IMR-90 (cell line): ENCODE results near the gene TPM2. TPM values are rescaled to one million over a fixed set of nuclear protein-coding genes. Genes with fewer than 3 reads are reported as not detected.

Experiments used
- ATAC-seq: fragments of 200-7000 bp; cut with Tn5 transposase; 2 replicates; pipeline ENCODE4 v1.9.1; 2020; ENCODE audit warnings: low read depth, mild to moderate bottlenecking, moderate library complexity
- BruUV-seq: library from RNA; stranded (reverse); fragments of 400-500 nt; replicated peaks from 2 replicates; lab custom pipeline; 2021; lab: Mats Ljungman, UMichigan
- CTCF ChIA-PET: fragments of 300-600 bp; formaldehyde crosslinking; extraction: SDS; loops from one replicate; lab custom pipeline; 2021; ENCODE audit warnings: antibody characterized with exemption; lab: Yijun Ruan, JAX
- POLR2A ChIA-PET: fragments of 300-600 bp; sonication (Branson Sonifier 250); formaldehyde crosslinking; loops from one replicate; lab custom pipeline; 2022; ENCODE audit warnings: antibody characterized with exemption; ENCODE audit not compliant: unreplicated experiment; lab: Charles Lee
- DNase-seq: peaks from one replicate; pipeline ENCODE4 v3.0.0; 2013
- H2AFZ ChIP-seq: replicated peaks from 2 replicates; pipeline ENCODE3; 2013; ENCODE audit warnings: low read length, mild to moderate bottlenecking; ENCODE audit not compliant: poor library complexity
- H2AK5ac ChIP-seq: 2 replicates; pipeline ENCODE4 v1.6.1; 2013; ENCODE audit warnings: low read depth, low read length, inconsistent platforms
- H2AK9ac ChIP-seq: replicated peaks from 2 replicates; pipeline ENCODE3; 2013; ENCODE audit warnings: mild to moderate bottlenecking, low read depth, low read length, moderate library complexity; ENCODE audit not compliant: poor library complexity
- H2BK120ac ChIP-seq: 2 replicates; pipeline ENCODE4 v1.6.1; 2013; ENCODE audit warnings: low read depth, low read length, inconsistent platforms
- H2BK15ac ChIP-seq: 3 replicates; pipeline ENCODE4 v1.6.1; 2013; ENCODE audit warnings: low read depth, low read length, inconsistent platforms
- H2BK20ac ChIP-seq: 2 replicates; pipeline ENCODE4 v1.6.1; 2013; ENCODE audit warnings: low read depth, mild to moderate bottlenecking, inconsistent platforms, low read length, moderate library complexity
- H2BK5ac ChIP-seq: 2 replicates; pipeline ENCODE4 v1.6.1; 2013; ENCODE audit warnings: mild to moderate bottlenecking, low read depth, low read length, inconsistent platforms; ENCODE audit not compliant: poor library complexity, severe bottlenecking
- H3K14ac ChIP-seq: replicated peaks from 2 replicates; pipeline ENCODE4 v1.6.1; 2013; ENCODE audit warnings: low read depth, low read length, inconsistent platforms
- H3K18ac ChIP-seq: 2 replicates; pipeline ENCODE4 v1.6.1; 2013; ENCODE audit warnings: low read depth, low read length, control low read depth
- H3K23ac ChIP-seq: 2 replicates; pipeline ENCODE4 v1.6.1; 2013; ENCODE audit warnings: low read depth, low read length, inconsistent platforms
- H3K27ac ChIP-seq: 2 replicates; pipeline ENCODE4 v1.5.1; 2013; ENCODE audit warnings: mild to moderate bottlenecking, control low read depth, low read length; ENCODE audit not compliant: insufficient read depth
- H3K27me3 ChIP-seq: 2 replicates; pipeline ENCODE4 v1.6.1; 2013; ENCODE audit warnings: low read length; ENCODE audit not compliant: control insufficient read depth, insufficient read depth
- H3K36me3 ChIP-seq: 2 replicates; pipeline ENCODE4 v1.6.1; 2013; ENCODE audit warnings: low read length, mixed read lengths; ENCODE audit not compliant: control insufficient read depth, insufficient read depth
- H3K4ac ChIP-seq: 2 replicates; pipeline ENCODE4 v1.6.1; 2013; ENCODE audit warnings: low read depth, low read length, inconsistent platforms
- H3K4me1 ChIP-seq: 2 replicates; pipeline ENCODE4 v1.6.1; 2013; ENCODE audit warnings: low read length, mixed read lengths; ENCODE audit not compliant: control insufficient read depth, insufficient read depth
- H3K4me2 ChIP-seq: 2 replicates; pipeline ENCODE4 v1.6.1; 2013; ENCODE audit warnings: low read depth, mild to moderate bottlenecking, control low read depth, low read length, moderate library complexity
- H3K4me3 ChIP-seq: 2 replicates; pipeline ENCODE4 v1.5.1; 2013; ENCODE audit warnings: low read depth, mild to moderate bottlenecking, control low read depth, low read length, moderate library complexity; ENCODE audit not compliant: insufficient read depth
- H3K56ac ChIP-seq: 2 replicates; pipeline ENCODE4 v1.6.1; 2013; ENCODE audit warnings: low read length, inconsistent platforms; ENCODE audit not compliant: insufficient read depth; ENCODE audit errors: extremely low read depth
- H3K79me1 ChIP-seq, 2 experiments: 2 replicates each; pipeline ENCODE4 v1.6.1; 2013; ENCODE audit warnings: low read length in 2 of 2, inconsistent platforms in 1 of 2, low read depth in 1 of 2
- H3K9ac ChIP-seq: 2 replicates; pipeline ENCODE4 v1.6.1; 2013; ENCODE audit warnings: low read depth, low read length, control low read depth
- H3K9me1 ChIP-seq: 2 replicates; pipeline ENCODE4 v1.6.1; 2013; ENCODE audit warnings: low read length, inconsistent platforms; ENCODE audit not compliant: insufficient read depth
- H3K9me3 ChIP-seq: 2 replicates; pipeline ENCODE4 v1.6.1; 2013; ENCODE audit warnings: low read length; ENCODE audit not compliant: control insufficient read depth, insufficient read depth
- H4K20me1 ChIP-seq: 2 replicates; pipeline ENCODE4 v1.6.1; 2013; ENCODE audit warnings: low read length, inconsistent platforms; ENCODE audit not compliant: insufficient read depth
- H4K5ac ChIP-seq: 2 replicates; pipeline ENCODE4 v1.6.1; 2013; ENCODE audit warnings: mild to moderate bottlenecking, low read depth, low read length, control low read depth
- H4K8ac ChIP-seq, 2 experiments: 2 replicates each; pipeline ENCODE4 v1.6.1; 2013; ENCODE audit warnings: low read depth in 2 of 2, low read length in 2 of 2, control low read depth in 1 of 2, inconsistent platforms in 1 of 2
- H4K91ac ChIP-seq: 2 replicates; pipeline ENCODE4 v1.6.1; 2013; ENCODE audit warnings: low read depth, low read length, inconsistent platforms; ENCODE audit not compliant: insufficient read depth
- CHD1 ChIP-seq: IDR thresholded peaks from 2 replicates; pipeline ENCODE4 v1.6.1; 2012; ENCODE audit warnings: low read depth, low read length, improper control_type of control experiment
- MAFK ChIP-seq: IDR thresholded peaks from 2 replicates; pipeline ENCODE4 v1.6.1; 2012; ENCODE audit warnings: low read depth, low read length, improper control_type of control experiment
- MXI1 ChIP-seq: IDR thresholded peaks from 2 replicates; pipeline ENCODE4 v1.6.1; 2012; ENCODE audit warnings: low read depth, mild to moderate bottlenecking, low read length, moderate library complexity, borderline replicate concordance
- RAD21 ChIP-seq: IDR thresholded peaks from 2 replicates; pipeline ENCODE4 v1.6.1; 2012; ENCODE audit warnings: low read length, improper control_type of control experiment
- SMC3 ChIP-seq: fragments of 150-350 bp; IDR thresholded peaks from 2 replicates; pipeline ENCODE4 v1.6.1; 2016; ENCODE audit warnings: low read depth, mild to moderate bottlenecking, antibody characterized with exemption, low read length, moderate library complexity
- WGBS, 2 experiments: methylation state at CpG; one replicate each; pipeline versions ENCODE4 v1.1.5 to v1.1.7; 2013; ENCODE audit warnings: missing lambda C conversion rate in 2 of 2; ENCODE audit not compliant: insufficient read length in 1 of 2; ENCODE audit errors: extremely low coverage in 2 of 2; 5-methylcytosine and 5-hydroxymethylcytosine counted together
- dilution Hi-C: fragments of 300-500 bp; cut with HindIII; formaldehyde crosslinking; loops from one replicate; pipeline ENCODE4 v1.14.3; 2018; ENCODE audit warnings: low sequenced_read_pairs; ENCODE audit not compliant: unreplicated experiment
- in situ Hi-C: fragments of 300-500 bp; cut with MboI; formaldehyde crosslinking; loops from 3 replicates; pipeline ENCODE4 v1.14.3; 2019; ENCODE audit warnings: low sequenced_read_pairs, inconsistent platforms, mixed read lengths
- intact Hi-C: fragments of 100-400 bp; cut with micrococcal nuclease; formaldehyde crosslinking; loops from 2 replicates; pipeline ENCODE4 v1.10.0; 2022
- polyA plus RNA-seq, 3 experiments: library from polyadenylated mRNA; depleted of rRNA; stranded (reverse); fragments of >200 nt; gene quantifications; 2 replicates each; pipeline ENCODE4 v1.2.3, GENCODE V29; 2012; ENCODE audit warnings: low replicate concordance in 1 of 3
- total RNA-seq: library from RNA; depleted of rRNA; stranded (reverse); fragments of >200 nt; gene quantifications from 2 replicates; pipeline ENCODE4 v1.2.3, GENCODE V29; 2012
- TF ChIP-seq, protein P1 (sequence below): fragments of 150-350 bp; IDR thresholded peaks from 2 replicates; pipeline ENCODE4 v1.6.1; 2017; ENCODE audit warnings: mild to moderate bottlenecking, antibody characterized with exemption, low read length, low read depth
- TF ChIP-seq, protein P2 (sequence below): conservative IDR thresholded peaks from 2 replicates; pipeline ENCODE4 v1.5.1; 2012; ENCODE audit warnings: mild to moderate bottlenecking, low read depth, low read length, improper control_type of control experiment

TPM2 gene
- total and polyA plus RNA-seq, 2 of the 4 experiments (the other 2 are of a cell fraction), result 960 to 2,500 TPM

DNA sequence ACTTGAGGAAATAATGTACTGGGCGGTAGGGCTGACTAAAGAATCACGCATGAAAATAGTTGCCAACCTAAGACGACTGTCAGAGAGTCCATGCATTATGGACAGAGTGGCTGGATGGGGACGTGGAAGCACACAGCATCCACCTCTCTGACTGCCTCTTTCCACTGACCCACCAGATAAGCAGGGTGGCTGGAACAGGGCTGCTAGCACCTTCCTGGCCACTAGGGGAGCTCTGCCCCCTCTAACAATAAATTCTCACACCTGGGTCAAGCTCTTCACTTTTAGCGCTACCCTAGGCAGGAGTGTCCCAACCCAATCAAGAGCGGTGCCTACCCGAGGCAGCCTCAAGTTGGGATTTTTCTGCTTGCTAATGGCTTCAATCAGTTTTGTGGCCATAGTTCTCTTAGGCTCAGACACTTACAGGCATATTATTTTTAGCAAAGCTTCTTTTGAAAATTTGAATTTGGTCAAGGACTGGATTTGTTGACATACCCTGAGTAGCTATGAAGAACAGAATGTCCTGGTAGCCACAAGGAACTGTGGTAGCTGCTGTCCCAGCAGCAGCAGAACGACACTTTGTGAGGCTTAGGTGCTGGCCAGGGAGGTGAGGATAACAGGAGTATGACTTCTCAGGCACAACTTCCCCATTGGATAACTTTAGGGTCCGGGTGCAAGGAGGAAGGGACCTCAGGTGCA lies 6.9 kb upstream of the TPM2 start:
- no peak overlapping the region for H2AFZ ChIP-seq
- dilution Hi-C loops (no loop called here), intact Hi-C loops (no loop called here), in situ Hi-C loops (no loop called here)
- peak overlapping the region; percentile 79 for H2BK5ac ChIP-seq
- 0 out of 2 replicates have a peak overlapping the region, but pooled peaks have one; percentile 66 for H2AK5ac ChIP-seq
- no peaks in the 10 kb centered on the region for H3K27me3 ChIP-seq
- H3K4me2 ChIP-seq, result no peak overlapping the region
- H2BK20ac ChIP-seq, result no peak overlapping the region
- H3K9ac ChIP-seq, result no peak overlapping the region
- no peaks in the 10 kb centered on the region for H3K9me3 ChIP-seq
- H4K20me1 ChIP-seq, result peaks cover 22% of the 10 kb centered on the region
- POLR2A ChIA-PET, result interaction anchor here (0.7 to 1.7 kb wide), 3 partner anchors 9 to 31 kb away, joined by 3 to 10 read pairs (median 4); no protein-coding TSS in a partner anchor
- peak overlapping the region in 1 of 2 experiments; percentile 38; a peak in 1 of 4 replicates for H4K8ac ChIP-seq
- H2BK120ac ChIP-seq, result no peak overlapping the region
- H2AK9ac ChIP-seq, result no peak overlapping the region
- no CpG with 5 or more reads among the region's 9 CpGs for WGBS, 2 experiments
- no peak overlapping the region; the same call in 1 of the 2 replicates for H4K5ac ChIP-seq
- H3K9me1 ChIP-seq, result peaks cover 10% of the 10 kb centered on the region
- H3K36me3 ChIP-seq, result peaks cover 57% of the 10 kb centered on the region
- no peak overlapping the region for H3K27ac ChIP-seq
- no peak overlapping the region for H4K91ac ChIP-seq
- H3K4me3 ChIP-seq, result no peak overlapping the region
- no peak overlapping the region for H3K4ac ChIP-seq
- no peak overlapping the region for H3K56ac ChIP-seq
- H3K14ac ChIP-seq, result no peak overlapping the region; the same call in 1 of the 2 replicates
- no peak overlapping the region for H2BK15ac ChIP-seq
- peak; percentile 60 for ATAC-seq
- H3K23ac ChIP-seq, result peak overlapping the region; percentile 29; the same call in 1 of the 2 replicates
- peak; percentile 40 for DNase-seq
- peaks cover 11 to 50% of the 10 kb centered on the region in 2 experiments for H3K79me1 ChIP-seq
- H3K4me1 ChIP-seq, result peaks cover 7% of the 10 kb centered on the region; the same call in 1 of the 2 replicates
- CTCF ChIA-PET, result interaction anchor here (1.0 to 1.8 kb wide), 9 partner anchors 9 to 49 kb away, joined by 3 to 8 read pairs (median 3); partner anchors contain the start of genes CREB3 and TLN1
- TF ChIP-seq CHD1, result no peak
- TF ChIP-seq RAD21, result peak; percentile 52
- TF ChIP-seq MXI1, result no peak
- TF ChIP-seq SMC3, result peak; percentile 54
- no peak for TF ChIP-seq MAFK
- TF ChIP-seq, protein P1, sequence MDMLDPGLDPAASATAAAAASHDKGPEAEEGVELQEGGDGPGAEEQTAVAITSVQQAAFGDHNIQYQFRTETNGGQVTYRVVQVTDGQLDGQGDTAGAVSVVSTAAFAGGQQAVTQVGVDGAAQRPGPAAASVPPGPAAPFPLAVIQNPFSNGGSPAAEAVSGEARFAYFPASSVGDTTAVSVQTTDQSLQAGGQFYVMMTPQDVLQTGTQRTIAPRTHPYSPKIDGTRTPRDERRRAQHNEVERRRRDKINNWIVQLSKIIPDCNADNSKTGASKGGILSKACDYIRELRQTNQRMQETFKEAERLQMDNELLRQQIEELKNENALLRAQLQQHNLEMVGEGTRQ, result no peak
- TF ChIP-seq, protein P2, sequence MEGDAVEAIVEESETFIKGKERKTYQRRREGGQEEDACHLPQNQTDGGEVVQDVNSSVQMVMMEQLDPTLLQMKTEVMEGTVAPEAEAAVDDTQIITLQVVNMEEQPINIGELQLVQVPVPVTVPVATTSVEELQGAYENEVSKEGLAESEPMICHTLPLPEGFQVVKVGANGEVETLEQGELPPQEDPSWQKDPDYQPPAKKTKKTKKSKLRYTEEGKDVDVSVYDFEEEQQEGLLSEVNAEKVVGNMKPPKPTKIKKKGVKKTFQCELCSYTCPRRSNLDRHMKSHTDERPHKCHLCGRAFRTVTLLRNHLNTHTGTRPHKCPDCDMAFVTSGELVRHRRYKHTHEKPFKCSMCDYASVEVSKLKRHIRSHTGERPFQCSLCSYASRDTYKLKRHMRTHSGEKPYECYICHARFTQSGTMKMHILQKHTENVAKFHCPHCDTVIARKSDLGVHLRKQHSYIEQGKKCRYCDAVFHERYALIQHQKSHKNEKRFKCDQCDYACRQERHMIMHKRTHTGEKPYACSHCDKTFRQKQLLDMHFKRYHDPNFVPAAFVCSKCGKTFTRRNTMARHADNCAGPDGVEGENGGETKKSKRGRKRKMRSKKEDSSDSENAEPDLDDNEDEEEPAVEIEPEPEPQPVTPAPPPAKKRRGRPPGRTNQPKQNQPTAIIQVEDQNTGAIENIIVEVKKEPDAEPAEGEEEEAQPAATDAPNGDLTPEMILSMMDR, result peak; percentile 71
- no peak overlapping the region for H3K18ac ChIP-seq
- BruUV-seq, result no TSS peak
